Vagina (tissue), 2 donors: Measurements from ENCODE around the gene NFXL1.

Experiments
- POLR2A ChIP-seq, 2 donors: fragments of 450-650 bp; IDR thresholded peaks; one replicate each; pipeline ENCODE4 v1.6.1; 2017; ENCODE audit warnings: antibody characterized with exemption in 2 of 2, mild to moderate bottlenecking in 2 of 2, moderate library complexity in 2 of 2
- POLR2AphosphoS5 ChIP-seq, 2 donors: sonication (generic); formaldehyde crosslinking; IDR thresholded peaks; one replicate each; pipeline ENCODE4 v1.9.0; 2017; ENCODE audit warnings: antibody characterized with exemption in 2 of 2, mild to moderate bottlenecking in 2 of 2, low read depth in 1 of 2; ENCODE audit not compliant: insufficient read depth in 1 of 2
- TF ChIP-seq, protein P1 (sequence below), 3 experiments: fragments of 450-650 bp in 2 of 3; fragments of 200-600 bp in 1 of 3; sonication (generic) in 1 of 3; IDR thresholded peaks; one replicate each; pipeline ENCODE4 v1.5.1; 2017 to 2019; ENCODE audit warnings: antibody characterized with exemption in 3 of 3, mild to moderate bottlenecking in 2 of 3, moderate library complexity in 2 of 3

DNA sequence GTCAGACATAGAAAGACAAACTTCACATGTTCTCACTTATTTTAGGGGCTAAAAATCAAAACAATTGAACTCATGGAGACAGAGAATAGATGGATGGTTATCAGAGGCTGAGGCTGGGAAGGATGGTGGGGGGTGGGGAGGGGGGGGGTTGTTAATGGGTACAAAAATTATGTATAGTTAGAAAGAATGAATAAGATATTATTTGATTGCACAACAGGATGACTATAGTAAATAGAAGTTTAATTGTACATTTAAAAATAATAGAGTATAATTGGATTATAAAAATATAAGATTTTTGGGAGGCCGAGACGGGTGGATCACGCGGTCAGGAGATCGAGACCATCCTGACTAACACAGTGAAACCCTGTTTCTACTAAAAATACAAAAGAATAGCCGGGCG lies 109.8 kb downstream of the NFXL1 start:
- TF ChIP-seq, protein P1, sequence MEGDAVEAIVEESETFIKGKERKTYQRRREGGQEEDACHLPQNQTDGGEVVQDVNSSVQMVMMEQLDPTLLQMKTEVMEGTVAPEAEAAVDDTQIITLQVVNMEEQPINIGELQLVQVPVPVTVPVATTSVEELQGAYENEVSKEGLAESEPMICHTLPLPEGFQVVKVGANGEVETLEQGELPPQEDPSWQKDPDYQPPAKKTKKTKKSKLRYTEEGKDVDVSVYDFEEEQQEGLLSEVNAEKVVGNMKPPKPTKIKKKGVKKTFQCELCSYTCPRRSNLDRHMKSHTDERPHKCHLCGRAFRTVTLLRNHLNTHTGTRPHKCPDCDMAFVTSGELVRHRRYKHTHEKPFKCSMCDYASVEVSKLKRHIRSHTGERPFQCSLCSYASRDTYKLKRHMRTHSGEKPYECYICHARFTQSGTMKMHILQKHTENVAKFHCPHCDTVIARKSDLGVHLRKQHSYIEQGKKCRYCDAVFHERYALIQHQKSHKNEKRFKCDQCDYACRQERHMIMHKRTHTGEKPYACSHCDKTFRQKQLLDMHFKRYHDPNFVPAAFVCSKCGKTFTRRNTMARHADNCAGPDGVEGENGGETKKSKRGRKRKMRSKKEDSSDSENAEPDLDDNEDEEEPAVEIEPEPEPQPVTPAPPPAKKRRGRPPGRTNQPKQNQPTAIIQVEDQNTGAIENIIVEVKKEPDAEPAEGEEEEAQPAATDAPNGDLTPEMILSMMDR (IDR thresholded peaks at IDR 0.05), result no peak
- no peak for TF ChIP-seq POLR2AphosphoS5 (IDR thresholded peaks at IDR 0.05; ENCODE audit: insufficient read depth in 1 of 2, low read depth in 1 of 2)
- TF ChIP-seq POLR2A (IDR thresholded peaks at IDR 0.05), result no peak
